ENCODE results near the gene PRAMEF20.
A peak's percentile ranks its signal among the peaks of the same experiment; 100 is the strongest.

The PRAMEF20 gene

DNA sequence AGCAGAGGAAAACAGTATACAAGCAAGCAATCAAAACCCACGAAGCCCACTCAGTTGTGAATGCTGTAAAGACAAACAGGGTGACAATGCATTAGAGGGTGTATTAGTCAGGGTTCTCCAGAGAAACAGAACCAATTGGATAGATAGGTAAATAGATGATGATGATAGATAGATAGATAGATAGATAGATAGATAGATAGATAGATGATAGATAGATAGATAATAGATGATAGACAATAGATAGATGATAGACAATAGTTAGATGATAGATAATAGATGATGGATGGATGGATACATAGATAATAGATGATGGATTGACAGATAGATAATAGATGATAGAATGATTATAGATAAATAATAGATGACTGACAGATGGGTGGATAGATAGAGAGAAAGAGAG lies 55.3 kb downstream of the PRAMEF20 start:
- Histone ChIP-seq H3K9ac (ENCODE audit: low read length) (no peak overlapping the region), H4K20me1 (ENCODE audit: insufficient read depth, low read length) (no peaks in the 10 kb centered on the region), H3K9me3 (ENCODE audit: low read length) (no peaks in the 10 kb centered on the region), H3K4me1 (ENCODE audit: insufficient read depth, low read length, severe bottlenecking) (no peaks in the 10 kb centered on the region), H3F3A (ENCODE audit: insufficient read depth, low read length) (no peaks in the 10 kb centered on the region), H3K9me2 (ENCODE audit: low read depth, low read length) (no peaks in the 10 kb centered on the region), H3K79me2 (ENCODE audit: insufficient read depth, low read length) (no peaks in the 10 kb centered on the region), H2AFZ (ENCODE audit: low read length) (no peak overlapping the region), H3K27me3 (ENCODE audit: insufficient read depth, low read length) (no peaks in the 10 kb centered on the region; the same call in 1 of the 2 replicates), H3K4me2 (ENCODE audit: low read length) (no peak overlapping the region), H3K4me3 (ENCODE audit: low read depth, low read length, poor library complexity, severe bottlenecking) (no peak overlapping the region), H3K27ac (ENCODE audit: low read depth, low read length, poor library complexity, severe bottlenecking) (no peak overlapping the region), H3K36me3 (ENCODE audit: insufficient read depth, low read length) (no peaks in the 10 kb centered on the region)
- TF ChIP-seq CTCF (IDR thresholded peaks at IDR 0.05; ENCODE audit: low read length): no peak
- TF ChIP-seq EZH2 (IDR thresholded peaks at IDR 0.05; ENCODE audit: borderline replicate concordance, low read length): no peak

GRCh38 chr1:13469343-13469742 lies 59.1 kb downstream of the PRAMEF20 start:
- peak; percentile 55 for TF ChIP-seq CTCF (IDR thresholded peaks at IDR 0.05; ENCODE audit: low read length)
- no peak for TF ChIP-seq EZH2 (IDR thresholded peaks at IDR 0.05; ENCODE audit: borderline replicate concordance, low read length)
- H3K9me3 ChIP-seq (ENCODE audit: low read length): no peaks in the 10 kb centered on the region
- H3K4me1 ChIP-seq (ENCODE audit: insufficient read depth, low read length, severe bottlenecking): no peaks in the 10 kb centered on the region
- no peak overlapping the region for H3K4me3 ChIP-seq (ENCODE audit: low read depth, low read length, poor library complexity, severe bottlenecking)
- no peak overlapping the region for H2AFZ ChIP-seq (ENCODE audit: low read length)
- H3F3A ChIP-seq (ENCODE audit: insufficient read depth, low read length): no peaks in the 10 kb centered on the region
- no peak overlapping the region for H3K27ac ChIP-seq (ENCODE audit: low read depth, low read length, poor library complexity, severe bottlenecking)
- no peaks in the 10 kb centered on the region for H3K79me2 ChIP-seq (ENCODE audit: insufficient read depth, low read length)
- no peak overlapping the region for H3K9ac ChIP-seq (ENCODE audit: low read length)
- no peaks in the 10 kb centered on the region; the same call in 1 of the 2 replicates for H3K27me3 ChIP-seq (ENCODE audit: insufficient read depth, low read length)
- H3K4me2 ChIP-seq (ENCODE audit: low read length): no peak overlapping the region
- H3K36me3 ChIP-seq (ENCODE audit: insufficient read depth, low read length): no peaks in the 10 kb centered on the region
- H3K9me2 ChIP-seq (ENCODE audit: low read depth, low read length): no peaks in the 10 kb centered on the region
- H4K20me1 ChIP-seq (ENCODE audit: insufficient read depth, low read length): no peaks in the 10 kb centered on the region
